Stimulated activated CD8-positive, alpha-beta memory T cell treated with anti-CD3 and anti-CD28 coated beads, Interleukin-7, amount 100 ng/mL, for 1 hour (primary cell): ENCODE measurements around the gene GSK3B.

Experiments
- DNase-seq, 2 donors: peaks; one replicate each; pipeline ENCODE4 v3.0.0-alpha.2; 2020; ENCODE audit warnings: low read depth in 2 of 2

GSK3B gene

GRCh38 chr3:119883461-119884160 is 210.6 kb downstream of the GSK3B start:
- no peak for DNase-seq

GRCh38 chr3:119880966-119881365 is 213.3 kb downstream of the GSK3B start:
- no peak for DNase-seq

GRCh38 chr3:119873646-119874045 is 220.6 kb downstream of the GSK3B start:
- no peak for DNase-seq

- no peak for DNase-seq
Observed at GRCh38 chr3:119872773-119873172, 221.5 kb downstream of the GSK3B start.

GRCh38 chr3:119871571-119871970 is 222.7 kb downstream of the GSK3B start:
- no peak for DNase-seq

- no peak for DNase-seq
Observed at GRCh38 chr3:119870512-119870911, 223.7 kb downstream of the GSK3B start.

GRCh38 chr3:119864476-119864875 is 229.8 kb downstream of the GSK3B start:
- DNase-seq: no peak

GRCh38 chr3:119862616-119863015 is 231.6 kb downstream of the GSK3B start:
- no peak for DNase-seq

GRCh38 chr3:119861681-119862080 is 232.6 kb downstream of the GSK3B start:
- no peak for DNase-seq

GRCh38 chr3:119859728-119860127 is 234.5 kb downstream of the GSK3B start:
- DNase-seq: no peak

- DNase-seq: no peak
Observed at GRCh38 chr3:119858957-119859356, 235.3 kb downstream of the GSK3B start.

GRCh38 chr3:119856695-119857094 is 237.6 kb downstream of the GSK3B start:
- DNase-seq: no peak

- no peak for DNase-seq
Observed at GRCh38 chr3:119849126-119849525, 245.1 kb downstream of the GSK3B start.

GRCh38 chr3:119841808-119842471 is 252.3 kb downstream of the GSK3B start:
- DNase-seq: no peak

- no peak for DNase-seq
Observed at GRCh38 chr3:119835556-119835955, 258.7 kb downstream of the GSK3B start.

- no peak for DNase-seq
Observed at GRCh38 chr3:119834754-119835370, 259.4 kb downstream of the GSK3B start.

- DNase-seq: no peak
Observed at GRCh38 chr3:119831941-119832371, 262.3 kb downstream of the GSK3B start.

GRCh38 chr3:119831022-119831421 is 263.2 kb downstream of the GSK3B start:
- DNase-seq: no peak

GRCh38 chr3:119829420-119829819 is 264.8 kb downstream of the GSK3B start:
- DNase-seq: no peak

- no peak for DNase-seq
Observed at GRCh38 chr3:119826711-119827608, 267.3 kb downstream of the GSK3B start.

- DNase-seq: no peak
Observed at GRCh38 chr3:119825820-119826219, 268.4 kb downstream of the GSK3B start.

GRCh38 chr3:119819806-119820205 is 274.4 kb downstream of the GSK3B start:
- DNase-seq: no peak
